A673 (cell line): Measurements from ENCODE around the gene MRPL40. TPM values are rescaled to one million over a fixed set of nuclear protein-coding genes. Genes with fewer than 3 reads are reported as not detected.

ENCODE experiments used
- BruUV-seq: library from RNA; stranded (reverse); fragments of 400-500 nt; replicated peaks from 2 replicates; lab custom pipeline; 2021; lab: Mats Ljungman, UMichigan
- CTCF ChIA-PET: fragments of 300-600 bp; sonication (Branson Sonifier 250); formaldehyde crosslinking; loops from one replicate; lab custom pipeline; 2022; ENCODE audit warnings: antibody characterized with exemption; lab: Charles Lee
- POLR2A ChIA-PET: fragments of 300-600 bp; sonication (Branson Sonifier 250); formaldehyde crosslinking; loops from one replicate; lab custom pipeline; 2022; ENCODE audit warnings: antibody characterized with exemption; ENCODE audit not compliant: low non-redundant PET; lab: Charles Lee
- DNase-seq: peaks from one replicate; pipeline ENCODE4 v3.0.0-alpha.2; 2015; ENCODE audit warnings: low spot score
- H3K27ac ChIP-seq: fragments of 200-600 bp; sonication (generic); 2 replicates; pipeline ENCODE4 v1.5.1; 2016; ENCODE audit warnings: mixed run types, low read depth, mild to moderate bottlenecking, mixed read lengths, antibody characterized with exemption, low read length; ENCODE audit not compliant: poor library complexity, severe bottlenecking
- H3K27me3 ChIP-seq: fragments of 200-600 bp; sonication (generic); replicated peaks from 2 replicates; pipeline ENCODE4 v1.6.1; 2017; ENCODE audit warnings: mixed run types, low read depth, mild to moderate bottlenecking, mixed read lengths, antibody characterized with exemption, low read length; ENCODE audit not compliant: insufficient read depth, poor library complexity
- H3K36me3 ChIP-seq: fragments of 200-600 bp; sonication (generic); 2 replicates; pipeline ENCODE4 v1.6.1; 2016; ENCODE audit warnings: mixed run types, mild to moderate bottlenecking, mixed read lengths, antibody characterized with exemption, low read length; ENCODE audit not compliant: insufficient read depth, poor library complexity, severe bottlenecking
- H3K4me1 ChIP-seq: fragments of 200-600 bp; sonication (generic); 2 replicates; pipeline ENCODE4 v1.6.1; 2017; ENCODE audit warnings: mixed run types, mild to moderate bottlenecking, mixed read lengths, antibody characterized with exemption, low read length; ENCODE audit not compliant: insufficient read depth, poor library complexity, severe bottlenecking
- H3K4me3 ChIP-seq: fragments of 200-600 bp; sonication (generic); 2 replicates; pipeline ENCODE4 v1.5.1; 2016; ENCODE audit warnings: low read depth, mixed run types, mild to moderate bottlenecking, mixed read lengths, low read length; ENCODE audit not compliant: poor library complexity, severe bottlenecking
- H3K9me3 ChIP-seq: fragments of 200-600 bp; sonication (generic); 2 replicates; pipeline ENCODE4 v1.6.1; 2016; ENCODE audit warnings: mixed run types, low read depth, mild to moderate bottlenecking, mixed read lengths, antibody characterized with exemption, low read length; ENCODE audit not compliant: poor library complexity, severe bottlenecking
- CTCF ChIP-seq: fragments of 300-800, 200-600 bp; sonication (generic); conservative IDR thresholded peaks from 2 replicates; pipeline ENCODE4 v1.5.1; 2017; ENCODE audit warnings: low read depth, mild to moderate bottlenecking, antibody characterized with exemption, low read length, moderate library complexity, mixed read lengths
- EZH2 ChIP-seq: fragments of 200-600 bp; sonication (generic); IDR thresholded peaks from 2 replicates; pipeline ENCODE4 v1.6.1; 2017; ENCODE audit warnings: borderline replicate concordance, low read depth, mild to moderate bottlenecking, mixed read lengths, antibody characterized with exemption, low read length; ENCODE audit not compliant: poor library complexity, severe bottlenecking
- intact Hi-C: fragments of 100-400 bp; cut with micrococcal nuclease; formaldehyde crosslinking; loops from one replicate; pipeline ENCODE4 v1.10.0; 2022; ENCODE audit not compliant: unreplicated experiment
- total RNA-seq: library from RNA; stranded (reverse); gene quantifications from 2 replicates; pipeline ENCODE4 v1.2.3, GENCODE V29; 2021

The MRPL40 gene
- total RNA-seq, 1 experiment from 2014 or later, result 21.9 TPM

GRCh38 chr22:19457828-19458428 is 25.6 kb downstream of the MRPL40 start:
- intact Hi-C loops, result no loop called here
- Histone ChIP-seq H3K4me1 (no peaks in the 10 kb centered on the region), H3K27me3 (no peaks in the 10 kb centered on the region), H3K9me3 (no peaks in the 10 kb centered on the region), H3K4me3 (no peak overlapping the region), H3K36me3 (peaks cover 62% of the 10 kb centered on the region), H3K27ac (no peak overlapping the region)
- TF ChIP-seq EZH2, result no peak
- no peak for TF ChIP-seq CTCF
- DNase-seq, result no peak
- CTCF ChIA-PET, result no interaction called here
- BruUV-seq, result no TSS peak
- POLR2A ChIA-PET, result no interaction called here

- TF ChIP-seq EZH2 (no peak), CTCF (no peak)
- ChIA-PET POLR2A (no interaction called here), CTCF (no interaction called here)
- Histone ChIP-seq H3K27me3 (no peaks in the 10 kb centered on the region), H3K27ac (no peak overlapping the region), H3K9me3 (no peaks in the 10 kb centered on the region), H3K36me3 (peaks cover 56% of the 10 kb centered on the region), H3K4me1 (no peaks in the 10 kb centered on the region), H3K4me3 (no peak overlapping the region)
- no peak for DNase-seq
- BruUV-seq, result no TSS peak
- intact Hi-C loops, result no loop called here
These were observed 27.7 kb downstream of the MRPL40 start for GRCh38 chr22:19460036-19460435.

GRCh38 chr22:19461506-19461905 is 29.2 kb downstream of the MRPL40 start:
- H3K4me3 ChIP-seq, result no peak overlapping the region
- TF ChIP-seq EZH2 (no peak), CTCF (no peak)
- no peak for DNase-seq
- intact Hi-C loops, result no loop called here
- CTCF ChIA-PET, result no interaction called here
- H3K9me3 ChIP-seq, result no peaks in the 10 kb centered on the region
- no peaks in the 10 kb centered on the region for H3K4me1 ChIP-seq
- BruUV-seq, result no TSS peak
- POLR2A ChIA-PET, result no interaction called here
- no peak overlapping the region for H3K27ac ChIP-seq
- no peaks in the 10 kb centered on the region for H3K27me3 ChIP-seq
- H3K36me3 ChIP-seq, result peaks cover 56% of the 10 kb centered on the region
